Activated naive CD4-positive, alpha-beta T cell treated with anti-CD3 and anti-CD28 coated beads, Interleukin-2, amount 50 U/mL, for 24 hours (primary cell): ENCODE measurements around the gene C11orf97.
A peak's percentile ranks its signal among the peaks of the same experiment; 100 is the strongest.
"Not testable (repeated sequence)": the region's sequence is repeated elsewhere in the genome, so short reads cannot be mapped to it uniquely, and the experiment has no call there.

ENCODE experiments used
- H3K27ac Mint-ChIP-seq: one replicate; pipeline ENCODE4 v1.8.0; 2021; ENCODE audit warnings: mild to moderate bottlenecking, mixed read lengths
- H3K27me3 Mint-ChIP-seq: one replicate; pipeline ENCODE4 v1.8.0; 2021; ENCODE audit warnings: mixed read lengths
- H3K36me3 Mint-ChIP-seq: one replicate; pipeline ENCODE4 v1.8.0; 2021; ENCODE audit warnings: mixed read lengths
- H3K4me1 Mint-ChIP-seq: one replicate; pipeline ENCODE4 v1.8.0; 2021; ENCODE audit warnings: mixed read lengths
- H3K4me3 Mint-ChIP-seq: one replicate; pipeline ENCODE4 v1.8.0; 2021; ENCODE audit warnings: mild to moderate bottlenecking, mixed read lengths
- H3K9me3 Mint-ChIP-seq: one replicate; pipeline ENCODE4 v1.8.0; 2021; ENCODE audit warnings: mixed read lengths

C11orf97 gene

GRCh38 chr11:94511932-94512781 lies at the start of gene C11orf97:
TSS of gene C11orf97 (plus strand) at chr11:94512461. CDS start at chr11:94512529, 68 bp downstream.
- no peaks in the 10 kb centered on the region for H3K36me3 Mint-ChIP-seq
- H3K27ac Mint-ChIP-seq: no peak within 1 kb of the TSS
- H3K27me3 Mint-ChIP-seq: peaks cover 21% of the 10 kb centered on the region
- H3K4me3 Mint-ChIP-seq: peak within 1 kb of the TSS; percentile 76
- no peaks in the 10 kb centered on the region for H3K9me3 Mint-ChIP-seq
- H3K4me1 Mint-ChIP-seq: peaks cover 14% of the 10 kb centered on the region

- peaks cover 2% of the 10 kb centered on the region for H3K9me3 Mint-ChIP-seq
- no peak overlapping the region for H3K4me3 Mint-ChIP-seq
- H3K27me3 Mint-ChIP-seq: no peaks in the 10 kb centered on the region
- no peak overlapping the region for H3K27ac Mint-ChIP-seq
- H3K36me3 Mint-ChIP-seq: peaks cover 39% of the 10 kb centered on the region
- peaks cover 10% of the 10 kb centered on the region for H3K4me1 Mint-ChIP-seq
These were observed 42.8 kb upstream of the C11orf97 start for GRCh38 chr11:94469416-94469815.

- peak overlapping the region; percentile 15 for H3K27ac Mint-ChIP-seq
- H3K9me3 Mint-ChIP-seq: no peaks in the 10 kb centered on the region
- H3K4me1 Mint-ChIP-seq: peaks cover 19% of the 10 kb centered on the region
- H3K4me3 Mint-ChIP-seq: no peak overlapping the region
- H3K36me3 Mint-ChIP-seq: peaks cover 28% of the 10 kb centered on the region
- no peaks in the 10 kb centered on the region for H3K27me3 Mint-ChIP-seq
These were observed 39.1 kb upstream of the C11orf97 start for GRCh38 chr11:94472916-94473799.

- Mint-ChIP-seq H3K36me3 (peaks cover 34% of the 10 kb centered on the region), H3K4me3 (no peak overlapping the region), H3K27me3 (no peaks in the 10 kb centered on the region), H3K4me1 (peaks cover 23% of the 10 kb centered on the region), H3K9me3 (no peaks in the 10 kb centered on the region), H3K27ac (no peak overlapping the region)
These were observed 34.6 kb upstream of the C11orf97 start for GRCh38 chr11:94477624-94478023.

GRCh38 chr11:94481342-94481741 lies 30.9 kb upstream of the C11orf97 start:
- H3K27ac Mint-ChIP-seq: no peak overlapping the region
- no peaks in the 10 kb centered on the region for H3K27me3 Mint-ChIP-seq
- peaks cover 13% of the 10 kb centered on the region for H3K4me1 Mint-ChIP-seq
- H3K36me3 Mint-ChIP-seq: peaks cover 35% of the 10 kb centered on the region
- no peaks in the 10 kb centered on the region for H3K9me3 Mint-ChIP-seq
- H3K4me3 Mint-ChIP-seq: no peak overlapping the region

- H3K4me3 Mint-ChIP-seq: no peak overlapping the region
- peaks cover 25% of the 10 kb centered on the region for H3K4me1 Mint-ChIP-seq
- no peak overlapping the region for H3K27ac Mint-ChIP-seq
- H3K36me3 Mint-ChIP-seq: peaks cover 47% of the 10 kb centered on the region
- no peaks in the 10 kb centered on the region for H3K27me3 Mint-ChIP-seq
- H3K9me3 Mint-ChIP-seq: no peaks in the 10 kb centered on the region
These were observed 26.2 kb upstream of the C11orf97 start for GRCh38 chr11:94486068-94486467.

- Mint-ChIP-seq H3K4me3 (peak within 1 kb of the TSS; percentile 92), H3K27ac (peak within 1 kb of the TSS; percentile 95), H3K9me3 (no peaks in the 10 kb centered on the region), H3K4me1 (peaks cover 49% of the 10 kb centered on the region), H3K36me3 (peaks cover 18% of the 10 kb centered on the region), H3K27me3 (no peaks in the 10 kb centered on the region)
These were observed 18.8 kb upstream of the C11orf97 start, which contains the start of the genes ANKRD49 and MRE11 for GRCh38 chr11:94493281-94494125. TSS of gene ANKRD49 (plus strand) at chr11:94493984. CDS start at chr11:94496694, 2,710 bp downstream. TSS of gene MRE11 (minus strand) at chr11:94493844. CDS start at chr11:94492801, 1,043 bp downstream.

- Mint-ChIP-seq H3K36me3 (peaks cover 16% of the 10 kb centered on the region), H3K4me1 (peaks cover 52% of the 10 kb centered on the region), H3K4me3 (peak overlapping the region; percentile 92), H3K27ac (peak overlapping the region; percentile 95), H3K9me3 (no peaks in the 10 kb centered on the region), H3K27me3 (no peaks in the 10 kb centered on the region)
These were observed 18.1 kb upstream of the C11orf97 start for GRCh38 chr11:94494126-94494680.

GRCh38 chr11:94500181-94500580 lies 12.1 kb upstream of the C11orf97 start:
- no peaks in the 10 kb centered on the region for H3K9me3 Mint-ChIP-seq
- no peak overlapping the region for H3K4me3 Mint-ChIP-seq
- H3K27ac Mint-ChIP-seq: no peak overlapping the region
- peaks cover 6% of the 10 kb centered on the region for H3K36me3 Mint-ChIP-seq
- peaks cover 25% of the 10 kb centered on the region for H3K4me1 Mint-ChIP-seq
- no peaks in the 10 kb centered on the region for H3K27me3 Mint-ChIP-seq

GRCh38 chr11:94501522-94501921 lies 10.7 kb upstream of the C11orf97 start:
- Mint-ChIP-seq H3K4me3 (no peak overlapping the region), H3K27me3 (no peaks in the 10 kb centered on the region), H3K9me3 (no peaks in the 10 kb centered on the region), H3K27ac (no peak overlapping the region), H3K4me1 (peaks cover 11% of the 10 kb centered on the region), H3K36me3 (peaks cover 6% of the 10 kb centered on the region)

GRCh38 chr11:94504689-94505293 lies 7.5 kb upstream of the C11orf97 start:
- no peaks in the 10 kb centered on the region for H3K9me3 Mint-ChIP-seq
- H3K4me3 Mint-ChIP-seq: no peak overlapping the region
- H3K36me3 Mint-ChIP-seq: no peaks in the 10 kb centered on the region
- no peaks in the 10 kb centered on the region for H3K4me1 Mint-ChIP-seq
- no peak overlapping the region for H3K27ac Mint-ChIP-seq
- no peaks in the 10 kb centered on the region for H3K27me3 Mint-ChIP-seq

GRCh38 chr11:94506513-94506912 lies 5.7 kb upstream of the C11orf97 start:
- H3K27ac Mint-ChIP-seq, H3K36me3 Mint-ChIP-seq, H3K4me3 Mint-ChIP-seq, H3K9me3 Mint-ChIP-seq, H3K4me1 Mint-ChIP-seq, H3K27me3 Mint-ChIP-seq: not testable (repeated sequence)

GRCh38 chr11:94507485-94507884 lies 4.8 kb upstream of the C11orf97 start:
- Mint-ChIP-seq H3K9me3 (no peaks in the 10 kb centered on the region), H3K27ac (no peak overlapping the region)

GRCh38 chr11:94513091-94513490 lies 830 bp downstream of the C11orf97 start:
- Mint-ChIP-seq H3K27ac (no peak overlapping the region), H3K36me3 (no peaks in the 10 kb centered on the region), H3K4me3 (peak overlapping the region; percentile 76), H3K9me3 (no peaks in the 10 kb centered on the region), H3K4me1 (peaks cover 14% of the 10 kb centered on the region), H3K27me3 (peaks cover 21% of the 10 kb centered on the region)

More at GRCh38 chr11:94507485-94507884, 4.8 kb upstream of the C11orf97 start:
- H3K4me3 Mint-ChIP-seq: no peak overlapping the region
- peaks cover 6% of the 10 kb centered on the region for H3K4me1 Mint-ChIP-seq
- H3K27me3 Mint-ChIP-seq: peaks cover 12% of the 10 kb centered on the region
- H3K36me3 Mint-ChIP-seq: no peaks in the 10 kb centered on the region
